OCI-LY1 (cell line): ENCODE data around the gene LEKR1.

Experiments
- CTCF ChIP-seq: fragments of 200-600 bp; sonication (generic), shearing (Covaris generic); IDR thresholded peaks from 2 replicates; pipeline ENCODE4 v1.5.1; 2017; ENCODE audit warnings: mild to moderate bottlenecking, antibody characterized with exemption, low read length, moderate library complexity, mixed read lengths
- EZH2 ChIP-seq: fragments of 200-600 bp; sonication (generic), shearing (Covaris generic); IDR thresholded peaks from 2 replicates; pipeline ENCODE4 v1.8.0; 2017; ENCODE audit warnings: borderline replicate concordance, mixed run types, mild to moderate bottlenecking, antibody characterized with exemption, low read length, moderate library complexity, mixed read lengths

- TF ChIP-seq CTCF (no peak), EZH2 (no peak)
These were observed 244.5 kb downstream of the LEKR1 start for GRCh38 chr3:157070678-157070999.
